Measurements from ENCODE around the gene RNF6. TPM values are rescaled to one million over a fixed set of nuclear protein-coding genes. Genes with fewer than 3 reads are reported as not detected.

The RNF6 gene
- total RNA-seq, 1 experiment from 2014 or later: 33.2 TPM

DNA sequence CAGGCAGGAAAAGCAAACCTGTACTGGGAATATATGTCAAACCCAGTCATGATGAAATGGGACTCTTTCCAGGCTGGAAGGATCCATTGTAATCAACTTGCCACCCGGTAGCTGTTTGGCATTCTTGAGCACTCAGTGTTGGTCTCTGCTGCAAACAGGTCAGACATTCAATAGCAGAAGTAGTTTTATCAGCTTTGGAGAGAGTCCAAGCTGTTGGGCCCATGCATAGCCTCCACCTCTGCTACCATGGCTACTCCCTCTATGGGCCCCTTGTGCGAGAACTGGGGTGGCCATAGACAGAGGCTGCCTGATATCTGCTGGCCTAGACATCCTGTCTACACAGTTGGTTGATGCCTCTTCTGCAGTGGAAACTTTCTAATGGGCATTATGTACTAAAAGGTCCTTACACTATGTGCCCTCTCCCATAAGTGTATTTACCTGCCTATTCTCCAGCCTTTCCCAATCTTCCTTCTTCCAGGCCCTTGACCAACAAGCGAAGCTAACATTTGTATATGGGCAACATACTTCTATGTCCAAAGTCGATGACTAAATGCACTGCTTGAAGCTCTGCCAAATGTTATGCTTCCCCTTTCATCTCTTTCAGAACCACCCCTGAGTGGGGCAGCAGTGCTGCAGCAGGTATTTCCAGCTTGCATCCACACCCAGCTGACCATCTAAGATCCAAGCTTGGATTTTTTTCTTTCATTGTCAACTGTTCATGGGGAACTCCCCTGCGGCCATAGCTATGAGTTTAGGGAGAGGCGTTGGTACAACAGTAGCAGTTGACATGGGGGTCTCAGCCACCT, 5.3 kb upstream of the RNF6 start:
- ChIA-PET CTCF (no interaction called here), RAD21 (ENCODE audit: low non-redundant PET in 1 of 2, low total read pairs in 2 of 2, uncharacterized antibody in 2 of 2, unreplicated experiment in 2 of 2) (no interaction called here), POLR2A (no interaction called here)
- H2AFZ ChIP-seq (ENCODE audit: low read depth, low read length, poor library complexity, severe bottlenecking): no peak overlapping the region
- no TSS peak for BruUV-seq (replicated peaks)
- intact Hi-C loops (cut with micrococcal nuclease): no loop called here
- TF ChIP-seq CEBPB (IDR thresholded peaks at IDR 0.05; ENCODE audit: low read depth) (no peak), YY1 (IDR thresholded peaks at IDR 0.05; ENCODE audit: extremely low read depth, insufficient replicate concordance, low read depth, low read length) (no peak), FOSL1 (IDR thresholded peaks at IDR 0.05; ENCODE audit: low read depth) (no peak), ZFX (IDR thresholded peaks at IDR 0.05) (no peak), SRF (IDR thresholded peaks at IDR 0.05; ENCODE audit: low read depth) (no peak), SP1 (IDR thresholded peaks at IDR 0.05; ENCODE audit: low read depth) (no peak)
- TF ChIP-seq, protein P1, sequence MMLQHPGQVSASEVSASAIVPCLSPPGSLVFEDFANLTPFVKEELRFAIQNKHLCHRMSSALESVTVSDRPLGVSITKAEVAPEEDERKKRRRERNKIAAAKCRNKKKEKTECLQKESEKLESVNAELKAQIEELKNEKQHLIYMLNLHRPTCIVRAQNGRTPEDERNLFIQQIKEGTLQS (IDR thresholded peaks at IDR 0.05): no peak
- ATAC-seq: no peak
- H3K9me3 ChIP-seq (ENCODE audit: control insufficient read depth in 1 of 2, insufficient read depth in 1 of 2, low read depth in 1 of 2, low read length in 2 of 2): no peaks in the 10 kb centered on the region
- no peaks in the 10 kb centered on the region for H3K27me3 ChIP-seq (ENCODE audit: insufficient read depth, low read length)
- H4K20me1 ChIP-seq (ENCODE audit: insufficient read depth): no peaks in the 10 kb centered on the region
- H3K4me2 ChIP-seq (ENCODE audit: low read length): no peak overlapping the region
- DNase-seq (ENCODE audit: low read depth, low spot score): no peak
- peaks cover 4 to 7% of the 10 kb centered on the region in 2 experiments for H3K4me1 ChIP-seq (ENCODE audit: control insufficient read depth in 1 of 2, insufficient read depth in 2 of 2, low read length in 2 of 2)
- H3K9ac ChIP-seq (ENCODE audit: low read length): no peak overlapping the region
- H3K79me2 ChIP-seq (ENCODE audit: insufficient read depth, low read length): no peaks in the 10 kb centered on the region
- no peaks in the 10 kb centered on the region for H3K36me3 ChIP-seq (ENCODE audit: control insufficient read depth in 1 of 2, insufficient read depth in 2 of 2, low read length in 2 of 2)
- H3K9me2 ChIP-seq (ENCODE audit: insufficient read depth): no peaks in the 10 kb centered on the region
- no peak overlapping the region for H3K4me3 ChIP-seq (replicated peaks in 1 of 2; ENCODE audit: low read depth in 1 of 2, low read length in 2 of 2)
- no peak overlapping the region for H3K27ac ChIP-seq (ENCODE audit: low read depth, low read length)

DNA sequence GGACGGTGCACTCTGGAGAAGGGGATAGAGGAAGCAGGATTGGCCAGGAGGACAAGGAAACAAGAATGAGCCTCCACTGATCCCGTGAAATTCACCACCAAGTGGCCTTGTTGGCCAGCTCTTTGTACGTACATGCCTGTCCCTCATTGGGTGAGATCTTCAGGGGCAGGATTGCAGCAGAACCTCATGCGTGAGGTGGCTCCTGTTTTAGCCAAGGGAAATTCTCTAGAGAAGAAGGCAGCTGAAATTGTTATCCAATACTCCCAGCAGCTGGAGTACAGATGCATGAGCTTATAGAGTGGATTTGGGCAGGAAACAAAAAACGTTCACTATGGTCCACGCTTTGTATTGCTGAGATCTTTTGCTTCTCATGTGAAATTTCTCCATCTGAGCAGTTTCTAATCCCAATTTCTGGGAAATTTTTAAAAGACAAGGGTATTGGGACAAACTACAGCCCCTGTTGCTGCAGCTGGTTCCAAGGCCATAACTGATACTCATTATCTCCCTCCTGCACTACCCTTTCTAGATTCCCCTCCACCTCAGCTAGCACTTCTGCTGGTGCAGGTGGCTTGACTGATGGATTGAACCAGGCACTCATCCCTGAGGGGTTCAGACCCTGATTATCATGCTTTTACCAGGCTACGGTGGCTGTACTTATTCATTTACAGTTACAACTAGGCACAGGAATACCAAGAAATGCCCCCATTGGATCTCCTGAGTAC, 3.9 kb upstream of the RNF6 start:
- no peak overlapping the region for H3K4me2 ChIP-seq (ENCODE audit: low read length)
- H3K27me3 ChIP-seq (ENCODE audit: insufficient read depth, low read length): no peaks in the 10 kb centered on the region
- no peak overlapping the region for H2AFZ ChIP-seq (ENCODE audit: low read depth, low read length, poor library complexity, severe bottlenecking)
- CTCF ChIA-PET: no interaction called here
- no peak overlapping the region for H3K27ac ChIP-seq (ENCODE audit: low read depth, low read length)
- H3K9me2 ChIP-seq (ENCODE audit: insufficient read depth): no peaks in the 10 kb centered on the region
- H3K9me3 ChIP-seq (ENCODE audit: control insufficient read depth in 1 of 2, insufficient read depth in 1 of 2, low read depth in 1 of 2, low read length in 2 of 2): no peaks in the 10 kb centered on the region
- no peak for DNase-seq (ENCODE audit: low read depth, low spot score)
- ATAC-seq: no peak
- no peak overlapping the region for H3K4me3 ChIP-seq (replicated peaks in 1 of 2; ENCODE audit: low read depth in 1 of 2, low read length in 2 of 2)
- peaks cover 4 to 7% of the 10 kb centered on the region in 2 experiments for H3K4me1 ChIP-seq (ENCODE audit: control insufficient read depth in 1 of 2, insufficient read depth in 2 of 2, low read length in 2 of 2)
- H3K79me2 ChIP-seq (ENCODE audit: insufficient read depth, low read length): peaks cover 6% of the 10 kb centered on the region
- POLR2A ChIA-PET: no interaction called here
- no peaks in the 10 kb centered on the region for H4K20me1 ChIP-seq (ENCODE audit: insufficient read depth)
- no peak overlapping the region for H3K9ac ChIP-seq (ENCODE audit: low read length)
- no peaks in the 10 kb centered on the region for H3K36me3 ChIP-seq (ENCODE audit: control insufficient read depth in 1 of 2, insufficient read depth in 2 of 2, low read length in 2 of 2)
- RAD21 ChIA-PET (ENCODE audit: low non-redundant PET in 1 of 2, low total read pairs in 2 of 2, uncharacterized antibody in 2 of 2, unreplicated experiment in 2 of 2): no interaction called here
- no TSS peak for BruUV-seq (replicated peaks)
- intact Hi-C loops (cut with micrococcal nuclease): no loop called here
- TF ChIP-seq SIN3A (IDR thresholded peaks at IDR 0.05; ENCODE audit: low read depth): no peak
- TF ChIP-seq, protein P2, sequence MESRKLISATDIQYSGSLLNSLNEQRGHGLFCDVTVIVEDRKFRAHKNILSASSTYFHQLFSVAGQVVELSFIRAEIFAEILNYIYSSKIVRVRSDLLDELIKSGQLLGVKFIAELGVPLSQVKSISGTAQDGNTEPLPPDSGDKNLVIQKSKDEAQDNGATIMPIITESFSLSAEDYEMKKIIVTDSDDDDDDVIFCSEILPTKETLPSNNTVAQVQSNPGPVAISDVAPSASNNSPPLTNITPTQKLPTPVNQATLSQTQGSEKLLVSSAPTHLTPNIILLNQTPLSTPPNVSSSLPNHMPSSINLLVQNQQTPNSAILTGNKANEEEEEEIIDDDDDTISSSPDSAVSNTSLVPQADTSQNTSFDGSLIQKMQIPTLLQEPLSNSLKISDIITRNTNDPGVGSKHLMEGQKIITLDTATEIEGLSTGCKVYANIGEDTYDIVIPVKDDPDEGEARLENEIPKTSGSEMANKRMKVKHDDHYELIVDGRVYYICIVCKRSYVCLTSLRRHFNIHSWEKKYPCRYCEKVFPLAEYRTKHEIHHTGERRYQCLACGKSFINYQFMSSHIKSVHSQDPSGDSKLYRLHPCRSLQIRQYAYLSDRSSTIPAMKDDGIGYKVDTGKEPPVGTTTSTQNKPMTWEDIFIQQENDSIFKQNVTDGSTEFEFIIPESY (IDR thresholded peaks at IDR 0.05; ENCODE audit: extremely low read depth, insufficient replicate concordance, low read length): no peak
- no peak for TF ChIP-seq RAD21 (IDR thresholded peaks at IDR 0.05; ENCODE audit: low read depth)
- TF ChIP-seq POLR2AphosphoS5 (IDR thresholded peaks at IDR 0.05; ENCODE audit: low read depth, low read length): no peak
- TF ChIP-seq POLR2A (IDR thresholded peaks at IDR 0.05; ENCODE audit: borderline replicate concordance, extremely low read depth, insufficient read depth, insufficient read length): no peak
- no peak for TF ChIP-seq ZNF274 (IDR thresholded peaks at IDR 0.05; ENCODE audit: low read depth, low read length)
- no peak for TF ChIP-seq CEBPB (IDR thresholded peaks at IDR 0.05; ENCODE audit: low read depth)
- TF ChIP-seq FOSL1 (IDR thresholded peaks at IDR 0.05; ENCODE audit: low read depth): no peak
- TF ChIP-seq, protein P3, sequence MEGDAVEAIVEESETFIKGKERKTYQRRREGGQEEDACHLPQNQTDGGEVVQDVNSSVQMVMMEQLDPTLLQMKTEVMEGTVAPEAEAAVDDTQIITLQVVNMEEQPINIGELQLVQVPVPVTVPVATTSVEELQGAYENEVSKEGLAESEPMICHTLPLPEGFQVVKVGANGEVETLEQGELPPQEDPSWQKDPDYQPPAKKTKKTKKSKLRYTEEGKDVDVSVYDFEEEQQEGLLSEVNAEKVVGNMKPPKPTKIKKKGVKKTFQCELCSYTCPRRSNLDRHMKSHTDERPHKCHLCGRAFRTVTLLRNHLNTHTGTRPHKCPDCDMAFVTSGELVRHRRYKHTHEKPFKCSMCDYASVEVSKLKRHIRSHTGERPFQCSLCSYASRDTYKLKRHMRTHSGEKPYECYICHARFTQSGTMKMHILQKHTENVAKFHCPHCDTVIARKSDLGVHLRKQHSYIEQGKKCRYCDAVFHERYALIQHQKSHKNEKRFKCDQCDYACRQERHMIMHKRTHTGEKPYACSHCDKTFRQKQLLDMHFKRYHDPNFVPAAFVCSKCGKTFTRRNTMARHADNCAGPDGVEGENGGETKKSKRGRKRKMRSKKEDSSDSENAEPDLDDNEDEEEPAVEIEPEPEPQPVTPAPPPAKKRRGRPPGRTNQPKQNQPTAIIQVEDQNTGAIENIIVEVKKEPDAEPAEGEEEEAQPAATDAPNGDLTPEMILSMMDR (IDR thresholded peaks at IDR 0.05 in 2 of 3, conservative IDR thresholded peaks at IDR 0.05 in 1 of 3; ENCODE audit: borderline replicate concordance in 1 of 3, insufficient read depth in 1 of 3, low read depth in 2 of 3, low read length in 2 of 3): no peak
